WTC11 (cell line): ENCODE data around the gene HOXA13. TPM values are rescaled to one million over a fixed set of nuclear protein-coding genes. Genes with fewer than 3 reads are reported as not detected.

ENCODE experiments used
- ATAC-seq: fragments of 200-7000 bp; cut with Tn5 transposase; 2 replicates; pipeline ENCODE4 v1.10.0; 2021; ENCODE audit warnings: mild to moderate bottlenecking, moderate library complexity
- CTCF ChIA-PET: fragments of 300-600 bp; sonication (Branson Sonifier 250); formaldehyde crosslinking; loops from one replicate; lab custom pipeline; 2021; ENCODE audit warnings: antibody characterized with exemption; lab: Charles Lee
- POLR2A ChIA-PET: fragments of 350-600 bp; sonication (Branson Sonifier 250); formaldehyde crosslinking; loops from one replicate; lab custom pipeline; 2021; ENCODE audit warnings: antibody characterized with exemption; lab: Charles Lee
- DNase-seq: peaks from one replicate; pipeline ENCODE4 v3.0.0; 2021; ENCODE audit warnings: low spot score
- H3K27ac Mint-ChIP-seq: 2 replicates; pipeline ENCODE4 v1.8.0; 2021; ENCODE audit warnings: mixed read lengths
- H3K27me3 Mint-ChIP-seq: 2 replicates; pipeline ENCODE4 v1.8.0; 2021; ENCODE audit warnings: low read depth, mild to moderate bottlenecking, moderate library complexity, mixed read lengths
- H3K36me3 Mint-ChIP-seq: 2 replicates; pipeline ENCODE4 v1.8.0; 2021; ENCODE audit warnings: mixed read lengths
- H3K4me1 Mint-ChIP-seq: 2 replicates; pipeline ENCODE4 v1.8.0; 2022; ENCODE audit warnings: mixed read lengths
- H3K4me3 Mint-ChIP-seq: 2 replicates; pipeline ENCODE4 v1.8.0; 2021; ENCODE audit warnings: mild to moderate bottlenecking, moderate library complexity, mixed read lengths
- H3K9me3 Mint-ChIP-seq: 2 replicates; pipeline ENCODE4 v1.8.0; 2021; ENCODE audit warnings: mixed read lengths
- AFF4 ChIP-seq: sonication (generic); formaldehyde crosslinking; IDR thresholded peaks from 2 replicates; pipeline ENCODE4 v1.8.1; 2023; ENCODE audit warnings: mild to moderate bottlenecking, missing genetic modification reagents, borderline replicate concordance
- CTCF ChIP-seq: fragments of 200-600 bp; IDR thresholded peaks from 2 replicates; pipeline ENCODE4 v1.8.0; 2022; ENCODE audit warnings: antibody characterized with exemption
- EMX1 ChIP-seq: fragments of 250-450 bp; sonication (Bioruptor Pico); IDR thresholded peaks from 2 replicates; pipeline ENCODE4 v1.8.0; 2021; ENCODE audit warnings: mild to moderate bottlenecking
- ERG ChIP-seq: fragments of 250-450 bp; sonication (Bioruptor Pico); IDR thresholded peaks from 2 replicates; pipeline ENCODE4 v1.8.0; 2021; ENCODE audit warnings: mild to moderate bottlenecking
- GABPB1 ChIP-seq: sonication (generic); formaldehyde crosslinking; IDR thresholded peaks from 2 replicates; pipeline ENCODE4 v1.8.1; 2023; ENCODE audit warnings: mild to moderate bottlenecking, missing genetic modification reagents
- KAT7 ChIP-seq: sonication (generic); formaldehyde crosslinking; IDR thresholded peaks from 2 replicates; pipeline ENCODE4 v1.8.1; 2023; ENCODE audit warnings: missing genetic modification reagents, mild to moderate bottlenecking, borderline replicate concordance
- MXD4 ChIP-seq: fragments of 250-450 bp; sonication (Bioruptor Pico); IDR thresholded peaks from 2 replicates; pipeline ENCODE4 v1.8.0; 2021; ENCODE audit warnings: mild to moderate bottlenecking, moderate library complexity, borderline replicate concordance
- NFYB ChIP-seq: sonication (generic); formaldehyde crosslinking; conservative IDR thresholded peaks from 2 replicates; pipeline ENCODE4 v1.8.0; 2022; ENCODE audit warnings: low read depth, missing genetic modification reagents
- PREB ChIP-seq: sonication (generic); formaldehyde crosslinking; IDR thresholded peaks from 2 replicates; pipeline ENCODE4 v1.8.1; 2022; ENCODE audit warnings: mild to moderate bottlenecking, missing genetic modification reagents, moderate library complexity, borderline replicate concordance
- PRRX2 ChIP-seq: fragments of 250-450 bp; sonication (Bioruptor Pico); IDR thresholded peaks from 2 replicates; pipeline ENCODE4 v1.8.0; 2021; ENCODE audit warnings: mild to moderate bottlenecking
- RORB ChIP-seq: fragments of 250-450 bp; sonication (Bioruptor Pico); IDR thresholded peaks from 2 replicates; pipeline ENCODE4 v1.9.0; 2021; ENCODE audit warnings: mild to moderate bottlenecking
- SP1 ChIP-seq: sonication (generic); formaldehyde crosslinking; conservative IDR thresholded peaks from 2 replicates; pipeline ENCODE4 v1.8.1; 2022; ENCODE audit warnings: missing genetic modification reagents
- USF1 ChIP-seq: sonication (generic); formaldehyde crosslinking; IDR thresholded peaks from 2 replicates; pipeline ENCODE4 v1.8.0; 2022; ENCODE audit warnings: mild to moderate bottlenecking, missing genetic modification reagents
- ZNF425 ChIP-seq: fragments of 250-450 bp; sonication (Bioruptor Pico); conservative IDR thresholded peaks from 2 replicates; pipeline ENCODE4 v1.9.0; 2021; ENCODE audit warnings: mild to moderate bottlenecking
- total RNA-seq: library from RNA; stranded (reverse); gene quantifications from 3 replicates; pipeline ENCODE4 v1.2.3, GENCODE V29; 2021

Gene HOXA13
- total RNA-seq, 1 experiment from 2014 or later = not detected

GRCh38 chr7:27229448-27229847, 29.6 kb upstream of the HOXA13 start:
- ATAC-seq = no peak
- ChIA-PET CTCF (interaction anchor here (1.1 kb wide), 1 partner anchor 33 kb away, joined by 3 read pairs; no protein-coding TSS in a partner anchor), POLR2A (no interaction called here)
- Mint-ChIP-seq H3K27me3 (peaks cover 98% of the 10 kb centered on the region), H3K9me3 (no peaks in the 10 kb centered on the region), H3K4me3 (no peak overlapping the region), H3K36me3 (no peaks in the 10 kb centered on the region), H3K27ac (no peak overlapping the region), H3K4me1 (peaks cover 5% of the 10 kb centered on the region)
- no peak for TF ChIP-seq MXD4 (CRISPR knock-in tag)
- TF ChIP-seq ERG (CRISPR knock-in tag) = no peak
- no peak for TF ChIP-seq PRRX2 (CRISPR knock-in tag)
- TF ChIP-seq KAT7 = no peak
- TF ChIP-seq SP1 (CRISPR knock-in tag) = no peak
- no peak for TF ChIP-seq CTCF
- no peak for TF ChIP-seq GABPB1 (CRISPR knock-in tag)
- TF ChIP-seq PREB = no peak
- TF ChIP-seq USF1 (CRISPR knock-in tag) = no peak
- no peak for TF ChIP-seq NFYB (CRISPR knock-in tag)
- TF ChIP-seq EMX1 (CRISPR knock-in tag) = no peak
- TF ChIP-seq AFF4 (CRISPR knock-in tag) = no peak
- TF ChIP-seq RORB = no peak
- no peak for TF ChIP-seq ZNF425 (CRISPR knock-in tag)
- DNase-seq = no peak
